GM21576 (cell line): ENCODE results near the gene MED26.
"Not testable (repeated sequence)": the region's sequence is repeated elsewhere in the genome, so short reads cannot be mapped to it uniquely, and the experiment has no call there.

Experiments used
- ATAC-seq: cut with Tn5 transposase; IDR thresholded peaks from one replicate; pipeline ENCODE4 v1.9.1; 2021; ENCODE audit warnings: mild to moderate bottlenecking, moderate library complexity; ENCODE audit not compliant: unreplicated experiment

MED26 gene, protein sequence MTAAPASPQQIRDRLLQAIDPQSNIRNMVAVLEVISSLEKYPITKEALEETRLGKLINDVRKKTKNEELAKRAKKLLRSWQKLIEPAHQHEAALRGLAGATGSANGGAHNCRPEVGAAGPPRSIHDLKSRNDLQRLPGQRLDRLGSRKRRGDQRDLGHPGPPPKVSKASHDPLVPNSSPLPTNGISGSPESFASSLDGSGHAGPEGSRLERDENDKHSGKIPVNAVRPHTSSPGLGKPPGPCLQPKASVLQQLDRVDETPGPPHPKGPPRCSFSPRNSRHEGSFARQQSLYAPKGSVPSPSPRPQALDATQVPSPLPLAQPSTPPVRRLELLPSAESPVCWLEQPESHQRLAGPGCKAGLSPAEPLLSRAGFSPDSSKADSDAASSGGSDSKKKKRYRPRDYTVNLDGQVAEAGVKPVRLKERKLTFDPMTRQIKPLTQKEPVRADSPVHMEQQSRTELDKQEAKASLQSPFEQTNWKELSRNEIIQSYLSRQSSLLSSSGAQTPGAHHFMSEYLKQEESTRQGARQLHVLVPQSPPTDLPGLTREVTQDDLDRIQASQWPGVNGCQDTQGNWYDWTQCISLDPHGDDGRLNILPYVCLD

DNA sequence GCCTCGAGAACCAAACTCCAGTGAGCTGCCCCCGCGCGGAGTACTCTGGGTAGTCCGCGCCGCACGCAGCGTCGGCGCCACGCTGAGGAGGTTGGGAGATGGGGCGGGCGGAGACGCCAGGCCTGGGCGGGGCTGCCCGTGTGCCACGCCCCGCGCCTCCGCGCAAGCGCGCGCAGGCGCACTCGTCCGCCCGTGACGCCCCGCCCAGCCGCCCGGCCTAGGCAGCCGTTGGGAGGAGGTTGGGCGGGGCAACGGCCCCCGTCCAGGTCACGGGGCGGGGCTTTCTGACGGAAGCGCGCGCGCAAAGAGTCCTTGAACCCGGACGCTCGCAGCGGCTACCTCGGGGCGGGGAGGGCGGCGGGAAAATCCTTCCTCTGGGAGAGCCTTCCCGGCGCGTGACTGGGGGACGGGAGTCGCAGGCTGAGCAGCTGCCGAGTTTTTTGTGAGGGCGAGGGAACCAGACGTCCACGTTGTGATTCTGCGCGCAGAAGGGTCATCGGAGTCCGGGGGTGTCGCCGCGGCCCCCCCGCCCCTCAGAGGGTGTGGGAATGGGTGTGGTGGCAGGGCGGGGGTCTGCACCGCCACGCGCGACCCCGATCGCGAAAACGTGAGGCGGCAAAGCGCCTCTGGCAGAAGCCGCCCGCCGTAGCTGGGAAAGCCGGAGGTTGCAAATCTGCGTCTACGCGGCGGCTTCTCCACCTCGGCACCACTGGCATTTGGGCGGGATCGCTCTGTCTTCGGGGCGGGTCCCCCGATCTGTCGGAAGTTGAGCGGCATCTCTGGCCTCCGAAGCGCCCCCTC is at the start of gene MED26:
TSS of gene MED26 (minus strand) at position 22 of the 801 bp plus-strand sequence. CDS start 261 bp downstream, outside the sequence.
- ATAC-seq, result peak; percentile 73

DNA sequence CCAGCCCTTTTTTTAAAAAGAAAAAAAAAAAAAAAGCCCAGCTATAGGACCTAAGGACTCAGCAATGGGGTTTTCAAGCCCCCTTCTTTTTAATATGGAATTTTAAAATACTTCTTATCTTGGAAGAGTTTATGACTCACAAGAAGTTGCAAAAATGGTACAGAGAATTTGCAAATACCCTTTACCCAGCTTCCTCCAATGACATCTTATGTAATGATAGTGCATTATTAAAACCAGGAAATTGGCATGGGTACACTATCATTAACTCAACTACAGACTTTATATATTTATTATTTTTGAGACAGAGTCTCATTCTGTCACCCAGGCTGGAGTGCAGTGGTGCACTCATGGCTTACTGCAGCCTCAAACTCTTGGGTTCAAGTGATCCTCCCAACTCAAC is 49.1 kb upstream of the MED26 start:
- no peak for ATAC-seq

GRCh38 chr19:16676101-16676798 is 48.2 kb upstream of the MED26 start:
- no peak for ATAC-seq

GRCh38 chr19:16673839-16674238 is 45.8 kb upstream of the MED26 start:
- ATAC-seq, result not testable (repeated sequence)

DNA sequence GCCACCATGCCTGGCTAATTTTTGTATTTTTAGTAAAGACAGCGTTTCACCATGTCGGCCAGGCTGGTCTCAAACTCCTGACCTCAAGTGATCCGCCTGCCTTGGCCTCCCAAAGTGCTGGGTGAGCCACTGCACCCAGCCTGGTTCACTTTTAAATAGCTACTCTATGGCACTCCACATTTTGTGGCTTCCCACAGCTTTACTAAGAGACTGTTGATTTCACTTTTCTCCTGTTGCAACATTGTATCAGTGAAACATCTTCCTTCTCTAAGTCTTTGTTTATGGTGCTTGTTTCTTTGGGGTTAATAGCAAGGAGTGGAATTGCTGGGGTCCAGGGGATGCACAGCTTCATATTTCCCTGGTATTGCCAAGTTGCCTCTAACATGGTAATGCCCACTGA is 45.2 kb upstream of the MED26 start:
- ATAC-seq, result no peak

DNA sequence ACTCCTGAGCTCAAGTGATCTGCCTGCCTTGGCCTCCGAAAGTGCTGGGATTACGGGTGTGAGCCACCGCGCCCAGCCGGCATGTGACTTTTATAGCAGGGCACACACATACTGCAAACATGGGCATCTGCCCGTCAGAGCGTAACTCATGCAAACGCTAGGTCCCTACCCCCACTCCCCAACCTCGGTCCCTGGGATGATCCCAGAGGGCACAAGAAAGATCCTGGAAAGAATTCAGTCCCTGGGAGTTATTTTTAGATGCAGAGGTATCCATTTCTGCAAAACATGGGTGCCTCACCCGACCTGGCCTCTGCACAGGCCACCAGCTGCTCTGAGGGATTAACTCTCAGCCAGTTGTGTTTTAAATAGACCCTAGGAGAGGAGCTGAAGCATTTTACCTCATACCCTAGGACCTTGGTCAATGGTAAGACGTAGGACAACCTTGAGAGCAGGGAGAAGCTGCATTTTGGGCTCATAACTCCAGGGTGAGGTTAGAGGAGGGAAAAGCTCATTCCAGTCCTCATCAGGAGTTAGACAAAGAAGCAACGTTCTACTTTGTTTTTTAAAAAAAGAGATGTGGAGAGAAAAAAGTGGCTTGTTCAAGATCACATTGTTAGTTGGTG is 43.8 kb upstream of the MED26 start:
- ATAC-seq, result no peak

- no peak for ATAC-seq
Measured at GRCh38 chr19:16670291-16670690, 42.3 kb upstream of the MED26 start.

- ATAC-seq, result not testable (repeated sequence)
Measured at GRCh38 chr19:16668702-16669101, 40.7 kb upstream of the MED26 start.

DNA sequence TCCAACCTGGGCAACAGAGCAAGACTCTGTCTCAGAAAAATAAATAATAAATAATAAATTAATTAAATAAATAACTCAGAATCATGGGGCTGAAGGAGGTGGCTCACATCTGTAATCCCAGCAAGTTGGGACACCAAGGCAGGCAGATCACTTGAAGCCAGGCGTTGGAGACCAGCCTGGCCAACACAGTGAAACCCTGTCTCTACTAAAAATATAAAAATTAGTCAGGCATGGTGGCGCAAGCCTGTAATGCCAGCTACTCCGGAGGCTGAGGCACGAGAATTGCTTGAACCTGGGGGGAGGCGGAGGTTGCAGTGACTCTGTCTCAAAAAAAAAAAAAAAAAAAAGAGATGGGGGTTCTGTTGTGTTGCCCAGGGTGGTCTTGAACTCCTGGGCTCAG is 40.2 kb upstream of the MED26 start:
- no peak for ATAC-seq

GRCh38 chr19:16661480-16662034 is 33.6 kb upstream of the MED26 start:
- ATAC-seq, result no peak

DNA sequence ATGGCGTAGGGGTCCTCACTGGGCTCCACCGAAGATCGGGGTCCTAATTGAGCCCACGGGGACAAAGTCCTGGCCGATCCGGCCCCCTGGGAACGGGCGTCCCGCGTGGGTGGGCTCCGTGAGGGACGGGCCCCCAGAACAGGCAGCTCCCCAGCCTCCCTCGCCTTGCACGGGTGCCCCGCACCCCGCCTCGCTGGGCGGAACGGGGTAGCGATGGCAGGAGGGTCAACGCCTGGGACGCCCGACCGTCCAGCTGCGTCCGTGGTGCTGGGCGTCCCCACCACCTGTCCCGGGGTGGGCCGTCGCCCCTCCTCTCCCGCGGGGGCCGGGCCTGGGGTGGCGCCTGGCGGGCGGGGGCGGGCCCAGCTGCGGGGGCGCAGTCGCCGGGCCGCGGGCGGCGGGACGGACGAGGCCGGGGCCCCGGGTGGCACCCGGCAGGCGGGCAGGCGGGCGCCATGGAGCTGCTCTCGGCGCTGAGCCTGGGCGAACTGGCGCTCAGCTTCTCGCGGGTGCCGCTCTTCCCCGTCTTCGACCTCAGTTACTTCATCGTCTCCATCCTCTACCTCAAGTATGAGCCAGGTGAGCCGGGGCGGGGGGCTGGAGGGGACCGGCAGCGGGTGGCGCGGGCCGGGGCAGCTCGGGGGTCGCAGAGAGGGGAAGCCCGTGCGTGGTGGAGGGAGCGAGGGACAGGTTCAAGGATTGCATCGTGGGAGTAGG is 32.9 kb upstream of the MED26 start, which contains the start of gene TMEM38A:
TSS of gene TMEM38A (plus strand) at position 377 of the 717 bp plus-strand sequence. CDS start at position 456, 79 bp downstream.
- peak; percentile 26 for ATAC-seq

DNA sequence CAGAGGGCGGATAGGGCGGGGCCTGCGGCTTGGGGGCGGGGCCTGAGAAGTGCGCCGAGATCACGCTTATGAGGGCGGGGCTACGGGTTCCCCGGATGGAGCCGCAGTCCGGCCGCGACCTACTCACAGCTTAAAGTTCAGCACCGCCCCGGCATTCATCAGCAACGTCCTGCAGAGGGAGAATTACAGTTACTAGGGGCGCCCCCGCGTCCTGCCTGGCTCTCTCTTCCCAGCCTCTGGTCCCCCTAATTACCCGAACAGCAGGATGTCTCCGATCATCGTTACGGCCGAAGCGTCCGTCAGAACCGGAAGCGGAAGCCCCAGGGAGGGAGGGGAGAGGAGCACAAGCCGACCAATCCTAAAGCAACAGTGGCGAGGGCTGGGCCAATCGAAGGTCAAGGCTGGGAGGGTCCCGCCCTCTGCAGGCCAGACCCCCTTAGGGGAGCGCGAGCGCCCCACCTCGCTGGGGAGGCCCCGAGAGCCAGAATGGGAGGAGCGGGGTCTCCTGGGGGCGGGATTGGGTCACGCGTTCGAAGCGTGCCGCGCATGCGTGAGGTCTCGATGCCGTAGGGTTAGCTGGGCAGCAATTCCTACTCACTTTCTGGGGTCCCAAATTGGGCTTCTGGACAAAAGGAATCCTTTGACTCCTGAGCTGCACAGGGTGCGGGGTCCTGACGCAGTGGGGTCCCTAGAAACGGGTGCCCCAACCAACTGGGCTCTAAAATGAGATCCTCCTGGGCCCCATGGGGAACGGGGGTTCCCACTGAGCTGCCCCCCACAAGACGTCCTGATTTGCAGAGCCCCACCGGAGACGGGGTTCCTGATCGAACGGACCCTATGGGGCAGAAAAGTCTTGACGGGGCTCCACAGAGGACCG is 32.1 kb upstream of the MED26 start, which contains the start of gene SMIM7:
TSS of gene SMIM7 (minus strand) at position 313 of the 877 bp plus-strand sequence. CDS start at position 279, 34 bp downstream.
- ATAC-seq, result peak; percentile 84

DNA sequence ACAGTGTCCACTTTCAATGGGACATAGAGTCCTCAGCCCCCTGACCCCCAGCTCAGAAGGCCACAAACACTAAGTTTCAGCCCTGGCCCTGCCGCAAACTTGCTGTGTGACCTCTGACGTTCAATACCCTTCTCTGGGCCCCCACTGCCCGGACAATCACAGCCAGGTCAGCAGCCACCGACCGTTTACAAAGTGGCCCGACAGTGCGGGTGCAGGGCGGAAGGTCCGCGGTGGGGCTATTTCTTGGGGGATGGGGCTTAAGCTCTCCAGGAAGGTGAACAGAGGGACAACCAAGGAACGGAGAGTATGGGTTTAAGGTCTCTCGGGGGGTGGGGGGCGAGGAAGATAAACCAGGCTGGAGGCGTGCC is 31.4 kb upstream of the MED26 start:
- no peak for ATAC-seq

GRCh38 chr19:16657384-16657783 is 29.4 kb upstream of the MED26 start:
- ATAC-seq, result no peak

GRCh38 chr19:16655727-16656126 is 27.7 kb upstream of the MED26 start:
- no peak for ATAC-seq

GRCh38 chr19:16654627-16655026 is 26.6 kb upstream of the MED26 start:
- ATAC-seq, result no peak

GRCh38 chr19:16654140-16654539 is 26.1 kb upstream of the MED26 start:
- no peak for ATAC-seq

GRCh38 chr19:16652854-16653253 is 24.9 kb upstream of the MED26 start:
- ATAC-seq, result no peak
